Measurements from ENCODE around the gene TTC12. TPM values are rescaled to one million over a fixed set of nuclear protein-coding genes. Genes with fewer than 3 reads are reported as not detected.

TTC12 gene
- total RNA-seq, 2 donors from 2014 or later = 6.2 to 12.8 TPM

Other genes starting within 250 kb of the TTC12 start
- gene ANKK1, start 73.2 kb downstream of the TTC12 start, total RNA-seq = under 1 TPM in 1 of 2 donors, not detected in 1; 0.19 TPM
- gene DRD2, start 160.8 kb downstream of the TTC12 start, total RNA-seq = not detected

All from natural killer cell treated with Interleukin-12 subunit alpha and Interleukin-12 subunit beta and Interleukin-15 and Interleukin-18, amount 100 ng/mL, for 72 hours (primary cell).